SK-N-SH (cell line): Measurements from ENCODE around the gene IL37.

ENCODE experiments used
- CTCF ChIP-seq: fragments of 200-600 bp; sonication (generic); IDR thresholded peaks from 2 replicates; pipeline ENCODE4 v1.6.1; 2017; ENCODE audit warnings: antibody characterized with exemption, mild to moderate bottlenecking, moderate library complexity
- ZBTB33 ChIP-seq: IDR thresholded peaks from 2 replicates; pipeline ENCODE4 v1.4.0; 2012; ENCODE audit warnings: low read depth, borderline replicate concordance

DNA sequence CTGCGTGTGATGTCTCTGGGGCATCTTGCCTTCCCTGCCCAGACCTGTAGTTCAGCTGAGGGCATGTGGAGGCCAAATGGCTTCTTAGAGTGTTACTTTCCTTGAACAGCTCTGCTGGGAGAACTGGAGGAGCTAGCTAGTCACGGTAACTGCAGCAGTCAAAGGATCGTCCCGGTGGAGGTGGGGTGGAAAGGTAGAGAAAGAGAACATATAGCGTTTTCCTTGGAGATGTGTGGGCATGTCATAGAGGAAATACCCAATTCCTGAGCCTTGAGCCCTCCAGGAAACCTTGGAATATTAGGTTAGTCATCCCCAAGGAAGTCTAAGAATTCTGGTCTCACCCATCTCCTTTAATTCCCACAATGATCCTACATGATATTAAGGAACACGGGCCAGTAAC, 33.5 kb upstream of the IL37 start:
- TF ChIP-seq ZBTB33 (no peak), CTCF (no peak)
